Mesendoderm (in vitro differentiated cells): Measurements from ENCODE around the gene WFIKKN1.

Experiments
- DNase-seq: peaks from one replicate; pipeline ENCODE4 v3.0.0; 2013
- H2AK5ac ChIP-seq: 2 replicates; pipeline ENCODE4 v1.6.1; 2013; ENCODE audit warnings: low read length, inconsistent platforms
- H2BK120ac ChIP-seq: 2 replicates; pipeline ENCODE4 v1.6.1; 2013; ENCODE audit warnings: low read depth, mild to moderate bottlenecking, low read length, moderate library complexity, mixed read lengths
- H2BK15ac ChIP-seq: replicated peaks from 2 replicates; pipeline ENCODE4 v1.6.1; 2013; ENCODE audit warnings: low read depth, mild to moderate bottlenecking, moderate library complexity
- H2BK5ac ChIP-seq: 2 replicates; pipeline ENCODE4 v1.6.1; 2013; ENCODE audit warnings: low read length, inconsistent platforms
- H3K18ac ChIP-seq: 2 replicates; pipeline ENCODE4 v1.6.1; 2013; ENCODE audit warnings: mild to moderate bottlenecking, low read length, mixed read lengths
- H3K23ac ChIP-seq: one replicate; pipeline ENCODE4 v1.6.1; 2013; ENCODE audit warnings: low read length
- H3K27ac ChIP-seq: 2 replicates; pipeline ENCODE4 v1.5.1; 2013; ENCODE audit warnings: low read depth, mild to moderate bottlenecking, inconsistent platforms, low read length, moderate library complexity
- H3K27me3 ChIP-seq: 2 replicates; pipeline ENCODE4 v1.6.1; 2013; ENCODE audit warnings: low read length, control low read depth, mild to moderate bottlenecking, inconsistent platforms; ENCODE audit not compliant: insufficient read depth, poor library complexity
- H3K36me3 ChIP-seq: 2 replicates; pipeline ENCODE4 v1.6.1; 2013; ENCODE audit warnings: low read length, inconsistent platforms; ENCODE audit not compliant: control insufficient read depth, insufficient read depth
- H3K4ac ChIP-seq: one replicate; pipeline ENCODE4 v1.6.1; 2013; ENCODE audit warnings: low read depth, mild to moderate bottlenecking, low read length, moderate library complexity
- H3K4me1 ChIP-seq: 2 replicates; pipeline ENCODE4 v1.6.1; 2013; ENCODE audit warnings: low read depth, low read length, inconsistent platforms; ENCODE audit not compliant: control insufficient read depth
- H3K4me2 ChIP-seq: 2 replicates; pipeline ENCODE4 v1.6.1; 2013; ENCODE audit warnings: low read length
- H3K4me3 ChIP-seq: 2 replicates; pipeline ENCODE4 v1.5.1; 2013; ENCODE audit warnings: mild to moderate bottlenecking, low read length
- H3K56ac ChIP-seq: one replicate; pipeline ENCODE4 v1.6.1; 2013; ENCODE audit warnings: low read length
- H3K79me1 ChIP-seq: 2 replicates; pipeline ENCODE4 v1.6.1; 2013; ENCODE audit warnings: low read length, inconsistent platforms
- H3K79me2 ChIP-seq: 2 replicates; pipeline ENCODE4 v1.6.1; 2013; ENCODE audit warnings: mild to moderate bottlenecking, low read length; ENCODE audit not compliant: control insufficient read depth, insufficient read depth
- H3K9ac ChIP-seq: 2 replicates; pipeline ENCODE4 v1.6.1; 2013; ENCODE audit warnings: low read length, inconsistent platforms
- H4K5ac ChIP-seq: one replicate; pipeline ENCODE4 v1.6.1; 2013; ENCODE audit warnings: low read length
- H4K8ac ChIP-seq: one replicate; pipeline ENCODE4 v1.6.1; 2013; ENCODE audit warnings: low read depth, mild to moderate bottlenecking, control low read depth, low read length, moderate library complexity
- WGBS: extraction: QIAGEN DNeasy Blood & Tissue Kit; methylation state at CpG from one replicate; pipeline ENCODE4 v1.1.7; 2013; ENCODE audit warnings: low lambda C conversion rate, missing lambda C conversion rate; ENCODE audit not compliant: insufficient coverage; ENCODE audit errors: extremely low coverage; 5-methylcytosine and 5-hydroxymethylcytosine counted together

WFIKKN1 gene

GRCh38 chr16:644556-644955 is 13.8 kb downstream of the WFIKKN1 start:
- H2BK5ac ChIP-seq: no peak overlapping the region
- H2BK120ac ChIP-seq: no peak overlapping the region
- H3K18ac ChIP-seq: no peak overlapping the region
- no peaks in the 10 kb centered on the region for H3K79me2 ChIP-seq
- H3K36me3 ChIP-seq: no peaks in the 10 kb centered on the region
- no peak overlapping the region for H3K4me3 ChIP-seq
- no peak overlapping the region for H3K9ac ChIP-seq
- no peaks in the 10 kb centered on the region for H3K4me1 ChIP-seq
- H4K8ac ChIP-seq: no peak overlapping the region
- no peaks in the 10 kb centered on the region for H3K79me1 ChIP-seq
- no peak overlapping the region for H4K5ac ChIP-seq
- no CpG with 5 or more reads among the region's 12 CpGs for WGBS
- no peak for DNase-seq
- H3K27ac ChIP-seq: no peak overlapping the region
- no peak overlapping the region for H3K4me2 ChIP-seq
- H3K23ac ChIP-seq: no peak overlapping the region
- no peak overlapping the region for H3K56ac ChIP-seq
- no peak overlapping the region for H3K4ac ChIP-seq
- H3K27me3 ChIP-seq: no peaks in the 10 kb centered on the region
- H2BK15ac ChIP-seq: no peak overlapping the region
- H2AK5ac ChIP-seq: no peak overlapping the region

- no peak for DNase-seq
- Histone ChIP-seq H3K36me3 (no peaks in the 10 kb centered on the region), H3K79me1 (no peaks in the 10 kb centered on the region), H2AK5ac (no peak overlapping the region), H3K4ac (no peak overlapping the region), H3K56ac (no peak overlapping the region), H3K4me1 (no peaks in the 10 kb centered on the region), H3K4me2 (no peak overlapping the region), H3K9ac (no peak overlapping the region), H4K8ac (no peak overlapping the region), H2BK120ac (no peak overlapping the region), H3K27ac (no peak overlapping the region), H3K18ac (no peak overlapping the region), H2BK5ac (no peak overlapping the region), H3K23ac (no peak overlapping the region), H2BK15ac (no peak overlapping the region), H3K79me2 (no peaks in the 10 kb centered on the region), H3K27me3 (no peaks in the 10 kb centered on the region), H4K5ac (no peak overlapping the region), H3K4me3 (no peak overlapping the region)
- WGBS: no CpG with 5 or more reads among the region's 32 CpGs
Observed at GRCh38 chr16:645852-646678, 15.3 kb downstream of the WFIKKN1 start.

GRCh38 chr16:646679-647172 is 15.9 kb downstream of the WFIKKN1 start:
- Histone ChIP-seq H2BK5ac (no peak overlapping the region), H3K56ac (no peak overlapping the region), H3K79me1 (no peaks in the 10 kb centered on the region), H4K8ac (no peak overlapping the region), H3K18ac (no peak overlapping the region), H3K4me1 (no peaks in the 10 kb centered on the region), H3K4me3 (no peak overlapping the region), H3K79me2 (no peaks in the 10 kb centered on the region), H3K9ac (no peak overlapping the region), H3K27me3 (no peaks in the 10 kb centered on the region), H4K5ac (no peak overlapping the region), H2AK5ac (no peak overlapping the region), H3K4me2 (no peak overlapping the region), H3K27ac (no peak overlapping the region), H3K36me3 (no peaks in the 10 kb centered on the region), H2BK15ac (no peak overlapping the region), H2BK120ac (no peak overlapping the region), H3K4ac (no peak overlapping the region), H3K23ac (no peak overlapping the region)
- DNase-seq: no peak
- WGBS: no CpG with 5 or more reads among the region's 22 CpGs

- Histone ChIP-seq H2AK5ac (no peak overlapping the region), H3K4me3 (no peak overlapping the region)
Observed at GRCh38 chr16:647173-647902, 16.6 kb downstream of the WFIKKN1 start.

DNA sequence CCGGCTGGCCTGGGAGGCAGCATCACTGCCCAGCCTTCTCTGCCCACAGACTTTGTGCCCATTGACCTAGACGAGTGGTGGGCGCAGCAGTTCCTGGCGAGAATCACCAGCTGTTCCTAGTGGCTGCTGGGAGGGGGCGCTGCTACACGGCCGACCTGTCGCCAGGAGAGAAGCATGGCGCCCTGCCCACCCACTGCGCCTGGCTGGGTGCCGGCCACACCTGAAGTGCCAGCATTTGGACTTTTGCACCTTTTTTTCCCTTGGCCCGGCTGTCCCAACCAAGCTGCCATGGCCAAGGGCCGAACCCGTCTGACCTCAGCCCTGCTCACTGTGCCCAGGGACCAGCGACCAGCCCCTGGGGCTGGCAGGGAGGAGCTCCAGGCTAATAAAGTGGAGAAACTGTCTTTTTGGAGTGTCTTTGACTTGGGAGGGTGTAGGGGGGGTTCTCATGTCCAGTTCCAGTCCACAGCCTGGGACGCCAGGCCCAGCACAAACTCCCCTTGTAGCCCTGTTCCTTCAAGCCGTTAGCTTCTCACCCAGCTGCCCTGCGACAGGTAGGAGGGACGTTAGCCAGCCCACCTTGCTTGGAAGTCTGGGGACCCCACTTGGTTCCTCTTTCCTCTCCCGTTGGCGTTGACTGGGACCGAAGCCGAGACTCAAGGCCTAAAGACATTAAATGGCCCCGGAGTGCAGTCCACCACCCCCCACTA is 17.4 kb downstream of the WFIKKN1 start:
- no peak overlapping the region for H2BK5ac ChIP-seq
- H3K56ac ChIP-seq: peak overlapping the region; percentile 93
- H3K27me3 ChIP-seq: no peaks in the 10 kb centered on the region
- no peaks in the 10 kb centered on the region for H3K79me2 ChIP-seq
- no peak for DNase-seq
- no peaks in the 10 kb centered on the region for H3K36me3 ChIP-seq
- peak overlapping the region; percentile 93 for H3K4me2 ChIP-seq
- no peak overlapping the region for H3K18ac ChIP-seq
- H3K9ac ChIP-seq: peak overlapping the region; percentile 93
- H2AK5ac ChIP-seq: peak overlapping the region; percentile 43
- H3K4me1 ChIP-seq: no peaks in the 10 kb centered on the region
- H2BK120ac ChIP-seq: no peak overlapping the region
- no peak overlapping the region for H3K4ac ChIP-seq
- no peak overlapping the region for H3K23ac ChIP-seq
- no peak overlapping the region for H4K5ac ChIP-seq
- H3K79me1 ChIP-seq: no peaks in the 10 kb centered on the region
- H3K4me3 ChIP-seq: peak overlapping the region; percentile 80
- H2BK15ac ChIP-seq: no peak overlapping the region
- H4K8ac ChIP-seq: no peak overlapping the region
- no peak overlapping the region for H3K27ac ChIP-seq
- WGBS: no CpG with 5 or more reads among the region's 24 CpGs

More at GRCh38 chr16:647173-647902, 16.6 kb downstream of the WFIKKN1 start:
- Histone ChIP-seq H3K36me3 (no peaks in the 10 kb centered on the region), H3K23ac (no peak overlapping the region), H4K5ac (no peak overlapping the region), H2BK5ac (no peak overlapping the region), H2BK15ac (no peak overlapping the region), H3K4me1 (no peaks in the 10 kb centered on the region), H3K9ac (no peak overlapping the region), H3K18ac (no peak overlapping the region), H3K4ac (no peak overlapping the region), H3K27ac (no peak overlapping the region), H2BK120ac (no peak overlapping the region), H4K8ac (no peak overlapping the region), H3K56ac (no peak overlapping the region), H3K4me2 (no peak overlapping the region), H3K27me3 (no peaks in the 10 kb centered on the region), H3K79me2 (no peaks in the 10 kb centered on the region), H3K79me1 (no peaks in the 10 kb centered on the region)
- DNase-seq: no peak
- WGBS: no CpG with 5 or more reads among the region's 25 CpGs
